Testis (tissue), 3 donors: ENCODE measurements around the gene POU6F2. TPM values are rescaled to one million over a fixed set of nuclear protein-coding genes. Genes with fewer than 3 reads are reported as not detected.

Source experiments
- DNase-seq: peaks from one replicate; pipeline ENCODE4 v3.0.0-alpha.2; 2019
- H3K27ac ChIP-seq, 2 donors: fragments of 200-600 bp; sonication (generic); one replicate each; pipeline ENCODE4 v1.5.1; 2019
- H3K27me3 ChIP-seq: fragments of 200-600 bp; sonication (generic); one replicate; pipeline ENCODE4 v1.5.1; 2019
- H3K36me3 ChIP-seq: fragments of 200-600 bp; sonication (generic); one replicate; pipeline ENCODE4 v1.5.1; 2017; ENCODE audit warnings: low read depth; ENCODE audit errors: missing control alignments
- H3K4me1 ChIP-seq: fragments of 200-600 bp; sonication (generic); one replicate; pipeline ENCODE4 v1.5.1; 2019
- H3K4me3 ChIP-seq, 2 donors: fragments of 200-600 bp; sonication (generic); one replicate each; pipeline ENCODE4 v1.5.1; 2017 to 2019
- H3K9me3 ChIP-seq: fragments of 200-600 bp; sonication (generic); one replicate; pipeline ENCODE4 v1.5.1; 2017
- POLR2A ChIP-seq: fragments of 450-650 bp; IDR thresholded peaks from one replicate; pipeline ENCODE4 v1.6.1; 2017; ENCODE audit warnings: antibody characterized with exemption, mild to moderate bottlenecking, moderate library complexity
- WGBS, 2 donors: methylation state at CpG; one replicate each; pipeline ENCODE4 v1.1.5; 2018; 5-methylcytosine and 5-hydroxymethylcytosine counted together
- intact Hi-C: fragments of 100-400 bp; cut with DNase I; formaldehyde crosslinking; loops from one replicate; pipeline ENCODE4 v1.15.1; 2023; ENCODE audit warnings: low total_unique reads
- polyA plus RNA-seq: library from polyadenylated mRNA; stranded (reverse); fragments of 350-450 nt; fragmentation: Illumina TruSeq; extraction: RNeasy Lipid Tissue Mini Kit (QIAGEN cat#74804); gene quantifications from one replicate; pipeline ENCODE4 v1.2.3, GENCODE V29; 2014; ENCODE audit warnings: low read depth, low replicate concordance; ENCODE audit not compliant: insufficient read depth
- total RNA-seq, 2 donors: library from RNA; depleted of rRNA; stranded (reverse); fragments of >200 nt; gene quantifications; one replicate each; pipeline ENCODE4 v1.2.3, GENCODE V29; 2016
- TF ChIP-seq, protein P1 (sequence below), 3 experiments: fragments of 450-650 bp in 2 of 3; fragments of 200-600 bp in 1 of 3; sonication (generic) in 1 of 3; IDR thresholded peaks; one replicate each; pipeline ENCODE4 v1.5.1; 2016 to 2019; ENCODE audit warnings: antibody characterized with exemption in 3 of 3, mild to moderate bottlenecking in 2 of 3, moderate library complexity in 1 of 3

The POU6F2 gene
- total and polyA plus RNA-seq, 3 donors from 2014 or later = 1.3 to 3.4 (median 1.7) TPM

DNA sequence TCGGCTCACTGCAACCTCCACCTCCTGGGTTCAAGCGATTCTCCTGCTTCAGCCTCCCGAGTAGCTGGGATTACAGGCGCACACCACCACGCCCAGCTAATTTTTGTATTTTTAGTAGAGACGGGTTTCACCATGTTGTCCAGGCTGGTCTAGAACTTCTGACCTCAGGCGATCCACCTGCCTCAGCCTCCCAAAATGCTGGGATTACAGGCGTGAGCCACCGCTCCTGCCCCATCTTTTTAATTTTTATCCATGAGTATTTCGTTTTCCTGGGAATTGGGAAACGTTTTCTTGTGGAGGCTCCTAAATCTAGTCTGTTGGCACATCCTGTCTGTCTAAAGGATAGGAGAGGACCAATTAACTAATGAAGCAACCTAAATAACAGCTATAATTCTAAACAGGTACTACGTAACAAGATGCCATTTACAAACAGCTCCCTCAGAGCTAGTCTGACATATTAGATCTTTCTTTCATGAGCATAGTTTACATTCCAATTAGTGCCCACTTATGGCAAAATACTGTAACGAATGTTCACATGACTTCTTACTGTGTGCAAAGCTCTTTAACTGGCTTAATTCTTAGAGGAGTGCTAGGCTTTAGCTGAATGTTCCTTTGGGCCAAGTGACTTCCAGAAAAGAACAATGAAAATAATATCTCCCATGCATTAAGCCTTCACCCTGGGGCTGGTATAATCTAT is 437.5 kb downstream of the POU6F2 start:
- Histone ChIP-seq H3K9me3 (no peaks in the 10 kb centered on the region), H3K4me1 (peaks cover 3% of the 10 kb centered on the region), H3K4me3 (peak overlapping the region in 1 of 2 donors; percentile 62), H3K36me3 (no peaks in the 10 kb centered on the region), H3K27me3 (no peaks in the 10 kb centered on the region), H3K27ac (no peak overlapping the region)
- intact Hi-C loops = no loop called here
- no peak for DNase-seq
- no peak for TF ChIP-seq POLR2A
- TF ChIP-seq, protein P1, sequence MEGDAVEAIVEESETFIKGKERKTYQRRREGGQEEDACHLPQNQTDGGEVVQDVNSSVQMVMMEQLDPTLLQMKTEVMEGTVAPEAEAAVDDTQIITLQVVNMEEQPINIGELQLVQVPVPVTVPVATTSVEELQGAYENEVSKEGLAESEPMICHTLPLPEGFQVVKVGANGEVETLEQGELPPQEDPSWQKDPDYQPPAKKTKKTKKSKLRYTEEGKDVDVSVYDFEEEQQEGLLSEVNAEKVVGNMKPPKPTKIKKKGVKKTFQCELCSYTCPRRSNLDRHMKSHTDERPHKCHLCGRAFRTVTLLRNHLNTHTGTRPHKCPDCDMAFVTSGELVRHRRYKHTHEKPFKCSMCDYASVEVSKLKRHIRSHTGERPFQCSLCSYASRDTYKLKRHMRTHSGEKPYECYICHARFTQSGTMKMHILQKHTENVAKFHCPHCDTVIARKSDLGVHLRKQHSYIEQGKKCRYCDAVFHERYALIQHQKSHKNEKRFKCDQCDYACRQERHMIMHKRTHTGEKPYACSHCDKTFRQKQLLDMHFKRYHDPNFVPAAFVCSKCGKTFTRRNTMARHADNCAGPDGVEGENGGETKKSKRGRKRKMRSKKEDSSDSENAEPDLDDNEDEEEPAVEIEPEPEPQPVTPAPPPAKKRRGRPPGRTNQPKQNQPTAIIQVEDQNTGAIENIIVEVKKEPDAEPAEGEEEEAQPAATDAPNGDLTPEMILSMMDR (IDR thresholded peaks at IDR 0.05) = no peak
- WGBS, 2 donors = 57 to 66% methylated on average over 13 of the region's 13 CpGs

DNA sequence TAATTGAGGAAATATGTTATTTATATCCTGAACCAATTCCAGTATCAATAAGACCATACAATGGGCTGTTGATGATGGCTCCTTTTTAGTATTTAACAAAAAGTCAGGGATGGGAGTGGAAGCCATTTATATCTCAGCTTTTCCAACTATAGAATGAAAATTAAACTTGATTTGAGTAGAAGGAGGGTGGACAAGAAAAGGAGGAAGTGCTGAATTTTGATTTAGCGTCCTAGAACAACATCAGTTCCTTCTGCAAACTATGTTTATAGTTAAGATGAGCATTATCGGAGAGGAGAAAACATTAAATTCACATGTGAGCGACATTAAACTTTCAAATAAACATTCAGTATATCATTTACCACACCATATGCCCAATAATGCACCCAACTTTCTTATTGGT is 439.2 kb downstream of the POU6F2 start:
- no peak for TF ChIP-seq POLR2A
- TF ChIP-seq, protein P1 (IDR thresholded peaks at IDR 0.05) = no peak
- H3K4me1 ChIP-seq = peaks cover 3% of the 10 kb centered on the region
- no peaks in the 10 kb centered on the region for H3K9me3 ChIP-seq
- intact Hi-C loops = no loop called here
- H3K27ac ChIP-seq = no peak overlapping the region
- no peak for DNase-seq
- H3K36me3 ChIP-seq = no peaks in the 10 kb centered on the region
- WGBS, 2 donors = 82 to 91% methylated on average over 3 of the region's 3 CpGs
- no peaks in the 10 kb centered on the region for H3K27me3 ChIP-seq
- no peak overlapping the region for H3K4me3 ChIP-seq

DNA sequence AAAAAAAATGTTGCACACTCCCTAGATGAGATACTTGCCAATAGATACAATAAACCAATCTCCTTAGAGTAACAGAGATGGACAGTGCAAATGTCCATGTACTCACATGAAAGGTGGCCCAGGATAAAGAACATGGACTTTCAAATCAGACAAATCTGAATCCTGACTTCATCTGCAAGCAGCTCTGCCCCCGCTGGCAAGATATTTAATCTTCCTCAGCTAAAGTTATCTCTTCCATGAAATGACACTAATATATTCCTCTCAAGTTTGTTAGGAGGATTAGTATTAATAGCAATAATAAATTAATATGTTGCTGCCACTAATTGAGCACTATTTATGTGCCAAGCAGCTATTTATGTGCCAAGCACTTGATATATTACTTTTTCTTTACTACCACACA is 439.9 kb downstream of the POU6F2 start:
- H3K4me1 ChIP-seq = peaks cover 3% of the 10 kb centered on the region
- H3K4me3 ChIP-seq = no peak overlapping the region
- intact Hi-C loops = no loop called here
- H3K27me3 ChIP-seq = no peaks in the 10 kb centered on the region
- WGBS, 2 donors = 85 to 91% methylated on average over 1 of the region's 1 CpG
- DNase-seq = no peak
- H3K9me3 ChIP-seq = no peaks in the 10 kb centered on the region
- no peaks in the 10 kb centered on the region for H3K36me3 ChIP-seq
- TF ChIP-seq, protein P1 (IDR thresholded peaks at IDR 0.05) = no peak
- TF ChIP-seq POLR2A = no peak
- H3K27ac ChIP-seq = no peak overlapping the region

DNA sequence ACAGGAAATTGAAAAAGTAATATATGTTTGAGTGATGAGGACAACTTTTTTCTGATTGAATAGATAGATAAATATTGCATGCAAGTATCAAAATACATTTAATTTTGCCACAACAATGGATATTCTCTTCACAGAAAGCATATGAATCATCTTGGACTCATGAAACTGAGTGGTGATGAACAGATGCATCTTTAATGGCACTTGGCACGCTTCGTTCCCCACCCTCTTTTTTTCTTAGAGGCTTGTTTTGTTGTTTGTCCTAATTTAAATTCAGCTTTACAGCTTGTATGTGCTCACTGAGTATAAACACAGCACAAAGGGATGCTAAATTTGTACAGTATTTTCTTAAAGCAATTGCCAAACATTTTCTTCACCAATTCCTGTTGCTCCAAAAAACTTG is 443.5 kb downstream of the POU6F2 start:
- intact Hi-C loops = no loop called here
- Histone ChIP-seq H3K27me3 (no peaks in the 10 kb centered on the region), H3K36me3 (no peaks in the 10 kb centered on the region), H3K4me1 (no peaks in the 10 kb centered on the region), H3K9me3 (no peaks in the 10 kb centered on the region), H3K4me3 (no peak overlapping the region), H3K27ac (no peak overlapping the region)
- no peak for DNase-seq
- TF ChIP-seq, protein P1 (IDR thresholded peaks at IDR 0.05) = no peak
- no peak for TF ChIP-seq POLR2A
- WGBS, 2 donors = 83 to 89% methylated on average over 2 of the region's 2 CpGs

DNA sequence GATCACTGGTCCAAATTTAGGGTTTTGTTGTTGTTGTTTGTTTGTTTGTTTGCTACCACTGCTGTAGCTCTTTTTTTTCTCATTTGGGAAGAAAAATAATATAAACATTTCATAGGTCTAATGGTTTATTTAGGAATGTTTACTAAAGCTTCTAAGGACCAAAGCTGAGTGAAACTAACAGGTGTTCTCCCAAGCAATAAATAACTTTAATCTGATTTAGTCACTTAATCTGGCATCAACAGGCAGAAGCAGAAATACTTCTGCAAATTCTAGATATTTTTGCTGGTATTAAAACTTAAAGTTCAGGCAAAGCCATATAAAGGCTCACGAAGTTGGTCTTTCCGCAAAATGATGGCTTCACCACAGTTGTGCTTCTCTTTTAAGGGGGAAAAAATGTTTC is 444.0 kb downstream of the POU6F2 start:
- intact Hi-C loops = no loop called here
- H3K27me3 ChIP-seq = no peaks in the 10 kb centered on the region

More for the DNA sequence above, 444.0 kb downstream of the POU6F2 start:
- WGBS, 2 donors = 94% methylated on average over 2 of the region's 2 CpGs
- Histone ChIP-seq H3K9me3 (no peaks in the 10 kb centered on the region), H3K36me3 (no peaks in the 10 kb centered on the region), H3K4me3 (no peak overlapping the region), H3K27ac (no peak overlapping the region), H3K4me1 (no peaks in the 10 kb centered on the region)
- TF ChIP-seq, protein P1 (IDR thresholded peaks at IDR 0.05) = no peak
- TF ChIP-seq POLR2A = no peak
- no peak for DNase-seq
